Ammon's horn (tissue), 1 donor: ENCODE results near the gene KCTD13.
"Not testable (repeated sequence)": the region's sequence is repeated elsewhere in the genome, so short reads cannot be mapped to it uniquely, and the experiment has no call there.

ENCODE experiments used
- DNase-seq: peaks from one replicate; pipeline ENCODE4 v3.0.0-alpha.2; 2016; ENCODE audit warnings: low spot score

KCTD13 gene

GRCh38 chr16:29877266-29877961 is 48.6 kb downstream of the KCTD13 start:
- DNase-seq: peak; percentile 37

- DNase-seq: no peak
Observed at GRCh38 chr16:29876594-29877249, 49.3 kb downstream of the KCTD13 start.

GRCh38 chr16:29876217-29876593 is 49.8 kb downstream of the KCTD13 start:
- no peak for DNase-seq

- DNase-seq: no peak
Observed at GRCh38 chr16:29875206-29875605, 50.8 kb downstream of the KCTD13 start.

- no peak for DNase-seq
Observed at GRCh38 chr16:29873319-29873718, 52.7 kb downstream of the KCTD13 start.

- no peak for DNase-seq
Observed at GRCh38 chr16:29871822-29872546, 54.0 kb downstream of the KCTD13 start.

- not testable (repeated sequence) for DNase-seq
Observed at GRCh38 chr16:29869067-29869466, 57.0 kb downstream of the KCTD13 start.

GRCh38 chr16:29868396-29869009 is 57.5 kb downstream of the KCTD13 start:
- DNase-seq: no peak

- no peak for DNase-seq
Observed at GRCh38 chr16:29864205-29864604, 61.8 kb downstream of the KCTD13 start.

GRCh38 chr16:29863669-29863984 is 62.4 kb downstream of the KCTD13 start:
- no peak for DNase-seq

GRCh38 chr16:29862884-29863668 is 63.0 kb downstream of the KCTD13 start, which contains the start of gene CDIPT:
CDIPT (minus strand) TSS chr16:29863226; CDS start chr16:29862857, 369 bp downstream.
- peak; percentile 99 for DNase-seq

- DNase-seq: peak; percentile 18
Observed at GRCh38 chr16:29862383-29862883, 63.6 kb downstream of the KCTD13 start.

- no peak for DNase-seq
Observed at GRCh38 chr16:29860218-29860617, 65.8 kb downstream of the KCTD13 start.

- DNase-seq: no peak
Observed at GRCh38 chr16:29858974-29859373, 67.1 kb downstream of the KCTD13 start.

GRCh38 chr16:29858149-29858849 is 67.7 kb downstream of the KCTD13 start:
- no peak for DNase-seq

- DNase-seq: no peak
Observed at GRCh38 chr16:29857133-29857760, 68.8 kb downstream of the KCTD13 start.
